GM10266 (cell line): ENCODE data around the gene DHRS7B.

Experiments used
- DNase-seq: peaks from one replicate; pipeline ENCODE4 v3.0.0; 2012; ENCODE audit errors: extremely low spot score
- TF ChIP-seq, protein P1 (sequence below): IDR thresholded peaks from 2 replicates; pipeline ENCODE4 v1.5.1; 2012; ENCODE audit warnings: mild to moderate bottlenecking, low read depth; ENCODE audit not compliant: control insufficient read depth, insufficient read depth; ENCODE audit errors: missing control alignments

Gene DHRS7B

DNA sequence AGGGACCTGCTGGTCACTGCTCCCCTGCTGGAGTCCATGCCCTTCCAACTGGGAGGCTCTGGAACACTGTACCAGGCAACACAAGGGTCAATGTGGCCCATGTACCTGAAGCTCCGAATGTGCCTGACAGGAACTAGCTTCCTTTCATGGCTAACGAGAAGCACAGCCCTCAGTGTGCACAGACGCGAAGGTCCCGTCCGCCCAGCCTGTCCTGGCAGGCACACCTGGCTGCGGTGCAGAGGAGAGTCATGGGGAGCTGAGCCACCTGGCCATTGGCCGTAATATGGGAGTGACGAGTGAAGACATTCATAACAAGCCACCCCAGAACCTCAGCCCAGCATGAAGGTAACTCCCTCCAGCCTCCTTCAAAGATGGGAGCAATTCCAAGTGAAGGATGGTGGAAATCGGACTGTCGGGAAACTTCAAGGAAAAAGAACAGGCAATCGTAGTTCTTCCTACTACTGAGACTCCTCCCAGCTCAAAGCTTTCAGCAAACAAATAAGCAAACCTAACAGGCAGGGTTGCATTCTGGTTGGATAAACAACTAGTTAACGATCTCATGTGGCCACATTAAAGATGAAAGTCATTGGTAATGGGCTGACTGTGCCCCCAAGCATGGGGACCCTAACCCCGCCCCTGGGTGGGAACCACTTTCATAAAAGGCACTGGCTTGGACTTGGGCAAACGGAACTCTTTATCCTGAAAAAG, 74.0 kb downstream of the DHRS7B start:
- TF ChIP-seq, protein P1, sequence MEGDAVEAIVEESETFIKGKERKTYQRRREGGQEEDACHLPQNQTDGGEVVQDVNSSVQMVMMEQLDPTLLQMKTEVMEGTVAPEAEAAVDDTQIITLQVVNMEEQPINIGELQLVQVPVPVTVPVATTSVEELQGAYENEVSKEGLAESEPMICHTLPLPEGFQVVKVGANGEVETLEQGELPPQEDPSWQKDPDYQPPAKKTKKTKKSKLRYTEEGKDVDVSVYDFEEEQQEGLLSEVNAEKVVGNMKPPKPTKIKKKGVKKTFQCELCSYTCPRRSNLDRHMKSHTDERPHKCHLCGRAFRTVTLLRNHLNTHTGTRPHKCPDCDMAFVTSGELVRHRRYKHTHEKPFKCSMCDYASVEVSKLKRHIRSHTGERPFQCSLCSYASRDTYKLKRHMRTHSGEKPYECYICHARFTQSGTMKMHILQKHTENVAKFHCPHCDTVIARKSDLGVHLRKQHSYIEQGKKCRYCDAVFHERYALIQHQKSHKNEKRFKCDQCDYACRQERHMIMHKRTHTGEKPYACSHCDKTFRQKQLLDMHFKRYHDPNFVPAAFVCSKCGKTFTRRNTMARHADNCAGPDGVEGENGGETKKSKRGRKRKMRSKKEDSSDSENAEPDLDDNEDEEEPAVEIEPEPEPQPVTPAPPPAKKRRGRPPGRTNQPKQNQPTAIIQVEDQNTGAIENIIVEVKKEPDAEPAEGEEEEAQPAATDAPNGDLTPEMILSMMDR, result no peak

DNA sequence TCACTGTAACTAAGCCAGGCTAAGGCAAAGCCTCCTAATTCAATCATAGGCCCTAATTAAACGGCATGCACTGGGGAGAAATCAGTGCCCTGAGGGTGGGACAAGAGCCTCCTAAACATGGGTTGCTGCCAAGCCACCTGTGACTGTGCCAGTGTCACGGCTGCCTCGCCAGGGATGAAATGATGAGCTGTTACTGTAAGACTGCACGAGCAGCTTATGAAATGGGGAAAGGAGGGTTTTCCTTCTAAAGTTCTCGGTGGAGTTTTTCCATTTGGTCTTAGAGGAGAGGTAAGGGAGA, 74.5 kb downstream of the DHRS7B start:
- TF ChIP-seq, protein P1, result no peak
- DNase-seq, result no peak

More for the DNA sequence above, 74.0 kb downstream of the DHRS7B start:
- no peak for DNase-seq

DNA sequence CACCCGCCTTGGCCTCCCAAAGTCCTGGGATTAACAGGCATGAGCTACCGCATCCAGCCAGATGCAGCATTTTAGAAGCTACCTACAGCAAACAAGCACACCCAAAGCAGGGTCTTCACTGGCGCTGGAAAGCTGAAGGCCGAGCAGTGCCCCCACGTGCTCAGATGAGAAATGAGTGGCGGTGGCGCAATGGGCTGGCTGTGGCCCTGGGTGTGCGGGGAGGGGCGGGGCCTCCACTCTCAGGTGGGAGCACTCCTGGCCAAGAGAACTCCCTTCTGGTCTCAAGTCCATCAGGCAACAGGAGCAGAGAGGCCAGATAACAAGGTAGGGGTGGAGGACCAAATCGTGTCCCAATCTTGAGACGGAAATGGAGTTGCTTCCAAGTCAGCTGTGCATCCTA, 75.1 kb downstream of the DHRS7B start:
- TF ChIP-seq, protein P1, result no peak
- DNase-seq, result no peak

DNA sequence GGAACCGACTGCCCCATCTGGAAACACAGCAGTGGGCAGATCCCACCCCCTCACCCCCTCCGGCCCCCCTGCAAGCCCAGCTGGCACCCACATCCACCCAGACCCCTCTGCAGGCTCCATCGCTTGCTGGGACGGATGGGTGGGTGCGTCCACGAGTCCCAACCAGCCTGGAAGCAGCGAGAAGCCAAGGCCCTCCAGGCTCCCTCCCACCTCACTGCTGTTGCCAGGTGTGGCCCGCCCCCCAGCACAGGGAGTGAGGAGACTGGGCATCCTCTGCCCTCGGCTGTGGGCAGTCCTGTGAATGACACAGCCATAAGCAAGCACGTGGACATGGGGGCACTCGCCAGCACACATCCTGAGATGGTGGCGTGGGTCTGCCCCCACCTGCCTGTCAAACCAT, 75.7 kb downstream of the DHRS7B start:
- TF ChIP-seq, protein P1, result no peak
- DNase-seq, result no peak

DNA sequence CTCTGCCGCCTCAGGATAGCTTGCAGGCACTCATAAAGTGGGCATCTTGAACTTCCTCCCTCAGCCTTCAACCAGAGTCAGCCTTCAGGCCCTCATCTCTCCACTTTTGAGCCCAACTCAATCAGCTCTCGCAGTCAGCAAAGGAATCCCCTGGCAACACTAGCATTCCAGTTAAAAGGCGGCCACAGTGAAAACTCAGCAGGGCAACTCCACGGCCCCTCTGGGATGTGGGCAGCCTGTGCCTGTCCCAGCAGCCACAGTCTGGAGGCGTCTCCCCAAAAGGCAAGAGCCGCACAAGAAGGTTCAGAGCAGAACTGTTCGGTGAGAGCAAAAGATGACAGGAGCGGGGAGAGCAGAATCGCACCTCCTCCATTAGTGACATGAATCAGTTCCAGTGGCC, 78.2 kb downstream of the DHRS7B start:
- no peak for DNase-seq
- TF ChIP-seq, protein P1, result no peak

DNA sequence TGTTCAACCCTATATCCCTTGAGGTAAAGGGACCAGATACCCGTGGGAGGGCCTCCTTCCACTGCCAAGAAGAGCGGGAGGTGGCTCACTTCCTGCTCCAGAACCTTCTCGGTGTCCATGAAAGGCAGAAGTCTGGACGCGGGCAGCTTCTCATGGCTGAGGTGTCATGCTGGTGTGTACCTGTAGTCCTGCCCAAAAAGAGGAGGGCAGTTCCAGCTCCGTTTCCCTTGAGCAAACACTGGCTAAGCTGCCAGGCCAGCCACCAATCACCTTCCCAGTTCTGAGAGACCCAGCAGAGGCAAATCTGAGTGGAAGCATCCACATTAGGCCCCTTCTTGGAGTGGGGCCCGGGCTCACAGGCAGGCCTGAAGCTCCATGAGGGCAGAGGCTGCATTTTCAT, 81.6 kb downstream of the DHRS7B start:
- DNase-seq, result no peak
- TF ChIP-seq, protein P1, result no peak

DNA sequence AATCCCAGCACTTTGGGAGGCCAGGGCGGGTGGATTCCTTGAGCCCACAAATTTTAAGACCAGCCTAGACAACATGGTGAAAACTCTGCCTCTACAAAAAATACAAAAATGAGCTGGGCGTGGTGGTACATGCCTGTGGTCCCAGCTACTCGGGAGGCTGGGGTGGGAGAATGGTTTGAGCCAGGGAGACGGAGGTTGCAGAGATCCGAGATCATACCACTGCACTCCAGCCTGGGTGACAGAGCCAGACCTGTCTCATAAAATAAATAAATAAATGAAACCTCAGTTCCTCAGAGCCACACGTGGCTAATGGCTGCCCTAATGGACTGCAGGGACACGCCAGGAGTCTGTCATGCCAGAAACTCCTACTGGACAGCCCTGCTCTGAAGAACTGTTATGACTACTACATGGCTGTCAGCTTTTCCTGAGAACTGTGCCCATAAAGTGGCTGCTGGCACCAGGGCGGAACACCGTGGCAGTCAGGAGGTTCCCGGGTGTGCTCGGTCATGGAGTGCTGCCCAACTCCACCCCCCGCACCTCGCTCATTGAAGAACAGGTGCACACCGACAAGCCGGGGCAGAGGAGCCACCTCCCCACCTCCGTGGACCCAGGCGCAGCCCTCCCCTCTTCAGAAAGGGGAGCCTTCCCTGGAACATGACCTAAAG, 82.9 kb downstream of the DHRS7B start:
- DNase-seq, result no peak
- TF ChIP-seq, protein P1, result no peak
